Activated T-helper 1 cell treated with Interleukin-2 at 50 U/mL for 16 hours (primary cell): ENCODE data around the gene CBL.

Source experiments
- DNase-seq: peaks from one replicate; pipeline ENCODE4 v3.0.0-alpha.2; 2020; ENCODE audit warnings: low read depth

Gene CBL

GRCh38 chr11:119273721-119274120, 67.6 kb downstream of the CBL start:
- DNase-seq = no peak

- DNase-seq = no peak
Measured at GRCh38 chr11:119277660-119278059, 71.5 kb downstream of the CBL start.

- DNase-seq = no peak
Measured at GRCh38 chr11:119282495-119282894, 76.4 kb downstream of the CBL start.

- no peak for DNase-seq
Measured at GRCh38 chr11:119284344-119285157, 78.4 kb downstream of the CBL start.

GRCh38 chr11:119285431-119285830, 79.3 kb downstream of the CBL start:
- no peak for DNase-seq

- DNase-seq = no peak
Measured at GRCh38 chr11:119288219-119288618, 82.1 kb downstream of the CBL start.

- DNase-seq = no peak
Measured at GRCh38 chr11:119290894-119291497, 84.9 kb downstream of the CBL start.

- DNase-seq = no peak
Measured at GRCh38 chr11:119293461-119293860, 87.3 kb downstream of the CBL start.

GRCh38 chr11:119295178-119295577, 89.0 kb downstream of the CBL start:
- no peak for DNase-seq

GRCh38 chr11:119297938-119298337, 91.8 kb downstream of the CBL start:
- no peak for DNase-seq

- DNase-seq = no peak
Measured at GRCh38 chr11:119298726-119299125, 92.6 kb downstream of the CBL start.

GRCh38 chr11:119299416-119299815, 93.3 kb downstream of the CBL start:
- DNase-seq = no peak

- DNase-seq = no peak
Measured at GRCh38 chr11:119300198-119300964, 94.2 kb downstream of the CBL start.

GRCh38 chr11:119303227-119303718, 97.1 kb downstream of the CBL start:
- no peak for DNase-seq

GRCh38 chr11:119305556-119306372, 99.6 kb downstream of the CBL start:
- DNase-seq = no peak

GRCh38 chr11:119306373-119306890, 100.3 kb downstream of the CBL start:
- no peak for DNase-seq

- no peak for DNase-seq
Measured at GRCh38 chr11:119307219-119307618, 101.1 kb downstream of the CBL start.

- no peak for DNase-seq
Measured at GRCh38 chr11:119307974-119308373, 101.8 kb downstream of the CBL start.

GRCh38 chr11:119309411-119309810, 103.3 kb downstream of the CBL start:
- DNase-seq = no peak

GRCh38 chr11:119309953-119310681, 104.0 kb downstream of the CBL start:
- no peak for DNase-seq

- no peak for DNase-seq
Measured at GRCh38 chr11:119310682-119311052, 104.5 kb downstream of the CBL start.
